AG04449 (cell line): Measurements from ENCODE around the gene FANCC.
A peak's percentile ranks its signal among the peaks of the same experiment; 100 is the strongest.

Experiments used
- CTCF ChIA-PET: fragments of 350-600 bp; formaldehyde crosslinking; extraction: SDS; loops from one replicate; lab custom pipeline; 2021; ENCODE audit warnings: antibody characterized with exemption; lab: Yijun Ruan, JAX
- POLR2A ChIA-PET: fragments of 400-600, 350-600 bp; formaldehyde crosslinking; extraction: SDS; loops from one replicate; lab custom pipeline; 2020; ENCODE audit warnings: antibody characterized with exemption, inconsistent platforms; lab: Yijun Ruan, JAX
- DNase-seq: peaks from one replicate; pipeline ENCODE4 v3.0.0-alpha.2; 2010; ENCODE audit warnings: low read depth, low spot score
- H3K4me3 ChIP-seq: 2 replicates; pipeline ENCODE4 v1.5.1; 2011; ENCODE audit warnings: low read depth, mild to moderate bottlenecking, control low read depth, low read length
- TF ChIP-seq, protein P1 (sequence below): IDR thresholded peaks from one replicate; pipeline ENCODE4 v1.5.1; 2011; ENCODE audit warnings: mild to moderate bottlenecking, moderate library complexity, low read length, control low read depth, inconsistent platforms; ENCODE audit not compliant: insufficient read depth; ENCODE audit errors: missing control alignments

The FANCC gene

GRCh38 chr9:95073918-95074317, 243.6 kb downstream of the FANCC start:
- TF ChIP-seq, protein P1, sequence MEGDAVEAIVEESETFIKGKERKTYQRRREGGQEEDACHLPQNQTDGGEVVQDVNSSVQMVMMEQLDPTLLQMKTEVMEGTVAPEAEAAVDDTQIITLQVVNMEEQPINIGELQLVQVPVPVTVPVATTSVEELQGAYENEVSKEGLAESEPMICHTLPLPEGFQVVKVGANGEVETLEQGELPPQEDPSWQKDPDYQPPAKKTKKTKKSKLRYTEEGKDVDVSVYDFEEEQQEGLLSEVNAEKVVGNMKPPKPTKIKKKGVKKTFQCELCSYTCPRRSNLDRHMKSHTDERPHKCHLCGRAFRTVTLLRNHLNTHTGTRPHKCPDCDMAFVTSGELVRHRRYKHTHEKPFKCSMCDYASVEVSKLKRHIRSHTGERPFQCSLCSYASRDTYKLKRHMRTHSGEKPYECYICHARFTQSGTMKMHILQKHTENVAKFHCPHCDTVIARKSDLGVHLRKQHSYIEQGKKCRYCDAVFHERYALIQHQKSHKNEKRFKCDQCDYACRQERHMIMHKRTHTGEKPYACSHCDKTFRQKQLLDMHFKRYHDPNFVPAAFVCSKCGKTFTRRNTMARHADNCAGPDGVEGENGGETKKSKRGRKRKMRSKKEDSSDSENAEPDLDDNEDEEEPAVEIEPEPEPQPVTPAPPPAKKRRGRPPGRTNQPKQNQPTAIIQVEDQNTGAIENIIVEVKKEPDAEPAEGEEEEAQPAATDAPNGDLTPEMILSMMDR = no peak
- DNase-seq = no peak
- CTCF ChIA-PET = no interaction called here
- POLR2A ChIA-PET = no interaction called here
- H3K4me3 ChIP-seq = no peak overlapping the region

- POLR2A ChIA-PET = interaction anchor here (1.0 kb wide), 1 partner anchor 16 kb away, joined by 3 read pairs; no protein-coding TSS in a partner anchor
- CTCF ChIA-PET = interaction anchor here (1.1 to 3.5 kb wide), 5 partner anchors 10 to 392 kb away, joined by 3 to 20 read pairs (median 4); no protein-coding TSS in a partner anchor
Measured at GRCh38 chr9:95073042-95073607, 244.4 kb downstream of the FANCC start.

GRCh38 chr9:95071925-95072324, 245.6 kb downstream of the FANCC start:
- ChIA-PET CTCF (interaction anchor here (0.9 to 3.5 kb wide), 5 partner anchors 9 to 391 kb away, joined by 3 to 20 read pairs (median 3); no protein-coding TSS in a partner anchor), POLR2A (no interaction called here)
- H3K4me3 ChIP-seq = no peak overlapping the region
- TF ChIP-seq, protein P1 = no peak
- no peak for DNase-seq

More at GRCh38 chr9:95073042-95073607, 244.4 kb downstream of the FANCC start:
- H3K4me3 ChIP-seq = no peak overlapping the region
- no peak for DNase-seq
- TF ChIP-seq, protein P1 = peak; percentile 33

DNA sequence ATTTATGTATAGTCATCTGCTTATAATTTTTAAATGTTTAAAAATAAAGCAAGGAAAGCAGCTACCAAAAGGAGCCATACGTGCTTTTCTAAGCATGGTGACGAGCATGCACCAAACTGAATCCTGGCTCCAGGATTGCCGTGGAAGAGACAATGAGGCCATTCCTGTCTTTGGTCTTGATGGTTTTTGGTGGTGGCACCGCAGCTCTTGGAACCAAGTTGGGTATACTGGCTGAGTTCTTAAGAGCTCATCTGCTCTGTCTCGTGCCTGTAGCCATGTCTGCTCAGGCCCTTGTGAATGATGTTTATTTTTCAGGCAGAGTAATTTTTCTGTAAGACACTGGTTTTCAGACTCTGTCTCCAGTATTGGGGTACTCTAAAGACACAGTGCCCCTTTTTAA, 246.1 kb downstream of the FANCC start:
- H3K4me3 ChIP-seq = no peak overlapping the region
- TF ChIP-seq, protein P1 = no peak
- CTCF ChIA-PET = interaction anchor here (0.9 to 3.5 kb wide), 3 partner anchors 15 to 390 kb away, joined by 3 to 20 read pairs (median 3); no protein-coding TSS in a partner anchor
- no peak for DNase-seq
- POLR2A ChIA-PET = no interaction called here

GRCh38 chr9:95070549-95071021, 246.9 kb downstream of the FANCC start:
- CTCF ChIA-PET = interaction anchor here (0.8 to 3.5 kb wide), 3 partner anchors 14 to 402 kb away, joined by 3 to 20 read pairs (median 3); no protein-coding TSS in a partner anchor
- TF ChIP-seq, protein P1 = no peak
- H3K4me3 ChIP-seq = no peak overlapping the region
- DNase-seq = no peak
- POLR2A ChIA-PET = no interaction called here

DNA sequence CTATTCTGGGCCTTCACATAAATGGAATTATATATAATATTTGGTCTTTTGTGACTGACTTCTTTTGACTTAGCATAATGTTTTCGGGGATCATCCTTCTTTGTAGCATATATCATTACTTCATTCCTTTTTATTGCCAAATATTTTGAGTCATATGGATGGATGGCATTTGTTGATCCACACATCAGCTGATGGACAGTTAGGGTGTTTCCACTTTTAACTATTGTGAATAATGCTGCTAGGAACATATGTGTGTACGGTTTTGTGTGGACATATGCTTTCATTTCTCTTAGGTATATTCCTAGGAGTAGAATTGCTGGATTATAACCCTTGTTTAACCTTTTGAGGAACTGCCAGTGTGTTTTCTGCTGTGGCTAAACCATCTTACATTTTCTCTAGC, 249.6 kb downstream of the FANCC start:
- ChIA-PET POLR2A (interaction anchor here (1.3 kb wide), 1 partner anchor 11 kb away, joined by 3 read pairs; no protein-coding TSS in a partner anchor), CTCF (interaction anchor here (0.8 to 1.8 kb wide), 3 partner anchors 60 to 399 kb away, joined by 3 to 4 read pairs (median 4); no protein-coding TSS in a partner anchor)
- H3K4me3 ChIP-seq = no peak overlapping the region
- TF ChIP-seq, protein P1 = no peak
- DNase-seq = no peak
